ENCODE data around the gene SIPA1. TPM values are rescaled to one million over a fixed set of nuclear protein-coding genes. Genes with fewer than 3 reads are reported as not detected.

SIPA1 gene
- total and polyA plus RNA-seq, 8 donors = 11.2 to 52.2 (median 22.1) TPM

GRCh38 chr11:65654375-65655349 is 16.8 kb downstream of the SIPA1 start:
- no peaks in the 10 kb centered on the region for H3K9me3 ChIP-seq
- peak overlapping the region in 1 of 4 donors; percentile 96 for H3K27ac ChIP-seq
- no peak overlapping the region for H3K4me3 ChIP-seq
- FAIRE-seq (no peak), DNase-seq (peak in 3 of 6 donors; percentile 25 to 81 (median 57)), ATAC-seq (no peak)
- no peak for TF ChIP-seq CTCF (IDR thresholded peaks at IDR 0.05)
- intact Hi-C loops (cut with DNase I) = no loop called here
- H3K36me3 ChIP-seq = peaks cover 4 to 53% (median 33%) of the 10 kb centered on the region in 3 donors
- H3K27me3 ChIP-seq = no peaks in the 10 kb centered on the region
- peaks cover 13 to 16% (median 14%) of the 10 kb centered on the region in 3 donors for H3K4me1 ChIP-seq
- WGBS, 2 donors = 90 to 91% methylated on average over 14 of the region's 14 CpGs

GRCh38 chr11:65655570-65656332 is 17.9 kb downstream of the SIPA1 start:
- intact Hi-C loops (cut with DNase I) = no loop called here
- H3K27ac ChIP-seq = no peak overlapping the region
- no peaks in the 10 kb centered on the region for H3K9me3 ChIP-seq
- DNase-seq = peak in 2 of 6 donors; percentile 17 to 35
- peaks cover 4 to 59% (median 37%) of the 10 kb centered on the region in 3 donors for H3K36me3 ChIP-seq
- ATAC-seq = no peak
- 89 to 92% methylated on average over 16 of the region's 16 CpGs for WGBS, 2 donors
- peaks cover 13 to 16% (median 14%) of the 10 kb centered on the region in 3 donors for H3K4me1 ChIP-seq
- TF ChIP-seq CTCF (IDR thresholded peaks at IDR 0.05) = no peak
- H3K4me3 ChIP-seq = no peak overlapping the region
- H3K27me3 ChIP-seq = no peaks in the 10 kb centered on the region
- FAIRE-seq = no peak

- H3K4me1 ChIP-seq = peaks cover 20 to 22% (median 20%) of the 10 kb centered on the region in 3 donors
- 85 to 90% methylated on average over 7 of the region's 7 CpGs for WGBS, 2 donors
- H3K36me3 ChIP-seq = peaks cover 4 to 67% (median 37%) of the 10 kb centered on the region in 3 donors
- no peak for FAIRE-seq
- no peak for TF ChIP-seq CTCF (IDR thresholded peaks at IDR 0.05)
- no peaks in the 10 kb centered on the region for H3K27me3 ChIP-seq
- no peak overlapping the region for H3K27ac ChIP-seq
- H3K9me3 ChIP-seq = no peaks in the 10 kb centered on the region
- no peak for DNase-seq
- no peak overlapping the region for H3K4me3 ChIP-seq
- ATAC-seq = no peak
- intact Hi-C loops (cut with DNase I) = no loop called here
Observed at GRCh38 chr11:65657426-65657825, 19.5 kb downstream of the SIPA1 start.

- H3K9me3 ChIP-seq = no peaks in the 10 kb centered on the region
- H3K36me3 ChIP-seq = peaks cover 4 to 67% (median 37%) of the 10 kb centered on the region in 3 donors
- no peaks in the 10 kb centered on the region for H3K27me3 ChIP-seq
- FAIRE-seq (no peak), ATAC-seq (no peak), DNase-seq (peak in 1 of 6 donors; percentile 74)
- H3K4me1 ChIP-seq = peaks cover 16 to 17% (median 16%) of the 10 kb centered on the region in 3 donors
- intact Hi-C loops (cut with DNase I) = no loop called here
- no peak overlapping the region for H3K27ac ChIP-seq
- 92 to 93% methylated on average over 21 of the region's 21 CpGs for WGBS, 2 donors
- no peak overlapping the region for H3K4me3 ChIP-seq
- no peak for TF ChIP-seq CTCF (IDR thresholded peaks at IDR 0.05)
Observed at GRCh38 chr11:65658174-65659021, 20.5 kb downstream of the SIPA1 start.
